Kidney glomerular epithelial cell (primary cell): Measurements from ENCODE around the gene PRL.
A peak's percentile ranks its signal among the peaks of the same experiment; 100 is the strongest.

ENCODE experiments used
- DNase-seq: peaks from one replicate; lab custom pipeline; 2025; lab: John Stamatoyannopoulos, UW

The PRL gene

GRCh38 chr6:22296936-22297335 is at the start of gene PRL:
Gene PRL (minus strand): TSS chr6:22297036. CDS start chr6:22296982, 54 bp downstream.
- DNase-seq, result no peak

- DNase-seq, result no peak
These were observed 47.0 kb upstream of the PRL start for GRCh38 chr6:22343864-22344263.

- DNase-seq, result no peak
These were observed 37.9 kb upstream of the PRL start for GRCh38 chr6:22334778-22335177.

GRCh38 chr6:22333802-22334201 is 37.0 kb upstream of the PRL start:
- no peak for DNase-seq

- DNase-seq, result no peak
These were observed 35.9 kb upstream of the PRL start for GRCh38 chr6:22332711-22333110.

GRCh38 chr6:22332216-22332615 is 35.4 kb upstream of the PRL start:
- no peak for DNase-seq

GRCh38 chr6:22330941-22331340 is 34.1 kb upstream of the PRL start:
- no peak for DNase-seq

- DNase-seq, result no peak
These were observed 31.6 kb upstream of the PRL start for GRCh38 chr6:22328474-22328873.

GRCh38 chr6:22327881-22328280 is 31.0 kb upstream of the PRL start:
- no peak for DNase-seq

GRCh38 chr6:22326500-22326899 is 29.7 kb upstream of the PRL start:
- no peak for DNase-seq

GRCh38 chr6:22325481-22325880 is 28.6 kb upstream of the PRL start:
- no peak for DNase-seq

GRCh38 chr6:22323848-22324247 is 27.0 kb upstream of the PRL start:
- DNase-seq, result no peak

GRCh38 chr6:22322103-22323030 is 25.5 kb upstream of the PRL start:
- no peak for DNase-seq

- peak; percentile 97 for DNase-seq
These were observed 23.9 kb upstream of the PRL start for GRCh38 chr6:22320750-22321149.

- no peak for DNase-seq
These were observed 21.6 kb upstream of the PRL start for GRCh38 chr6:22318404-22318803.

GRCh38 chr6:22313796-22314195 is 17.0 kb upstream of the PRL start:
- DNase-seq, result no peak

GRCh38 chr6:22308939-22309338 is 12.1 kb upstream of the PRL start:
- no peak for DNase-seq

- no peak for DNase-seq
These were observed 10.1 kb upstream of the PRL start for GRCh38 chr6:22306741-22307466.

- DNase-seq, result no peak
These were observed 6.0 kb upstream of the PRL start for GRCh38 chr6:22302838-22303237.

- no peak for DNase-seq
These were observed 3.6 kb upstream of the PRL start for GRCh38 chr6:22300273-22300998.

- DNase-seq, result no peak
These were observed 1.6 kb upstream of the PRL start for GRCh38 chr6:22298475-22298890.

- no peak for DNase-seq
These were observed 769 bp downstream of the PRL start for GRCh38 chr6:22296067-22296466.

GRCh38 chr6:22295145-22295544 is 1.7 kb downstream of the PRL start:
- DNase-seq, result no peak
